ENCODE measurements around the gene ACOX3. TPM values are rescaled to one million over a fixed set of nuclear protein-coding genes. Genes with fewer than 3 reads are reported as not detected.

The ACOX3 gene
- total and polyA plus RNA-seq, 9 of the 15 experiments (the other 6 are each of a cell fraction or from before 2014, with no cell fraction given), result 0.68 to 7.3 (median 3.7) TPM

DNA sequence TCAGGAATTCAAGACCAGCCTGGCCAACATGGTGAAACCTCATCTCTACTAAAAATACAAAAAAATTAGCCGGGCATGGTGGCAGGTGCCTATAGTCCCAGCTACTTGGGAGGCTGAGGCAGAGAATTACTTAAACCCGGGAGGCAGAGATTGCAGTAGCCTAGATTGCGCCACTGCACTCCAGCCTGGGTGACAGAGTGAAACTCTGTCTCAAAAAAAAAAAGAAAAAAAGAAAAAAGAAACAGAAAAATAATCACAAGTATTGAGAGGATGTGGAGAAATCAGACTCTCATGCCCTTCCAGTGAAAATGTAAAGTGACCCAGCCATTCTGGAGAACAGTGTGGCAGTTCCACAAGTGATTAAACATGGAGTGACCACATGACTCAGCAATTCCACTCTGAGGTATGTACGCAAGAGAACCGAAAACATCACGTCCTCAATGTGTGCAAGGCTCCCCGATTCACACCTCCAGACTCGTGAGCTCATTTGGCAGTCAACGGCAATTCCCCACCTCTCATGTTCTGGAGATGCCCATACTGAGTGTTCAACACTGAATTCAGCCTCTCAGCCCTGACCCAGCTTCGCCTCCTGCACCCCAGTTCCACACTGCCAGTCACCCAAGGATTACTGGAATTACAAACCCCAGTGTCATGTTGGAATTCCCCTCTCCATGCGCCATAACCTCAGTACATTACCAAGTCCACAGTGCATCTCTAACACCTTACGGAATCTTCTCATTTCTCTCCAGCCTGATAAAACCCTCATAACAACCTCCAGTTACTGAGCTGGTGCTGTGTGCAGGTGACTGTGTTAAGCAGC, 21.1 kb downstream of the ACOX3 start (continued):
- TF ChIP-seq FOXP1 (CRISPR knock-in tag; IDR thresholded peaks at IDR 0.05) (no peak), CBFA2T3 (IDR thresholded peaks at IDR 0.05) (no peak), RBM17 (IDR thresholded peaks at IDR 0.05; ENCODE audit: borderline replicate concordance, low read depth, low read length) (no peak), ZNF263 (CRISPR knock-in tag; IDR thresholded peaks at IDR 0.05; ENCODE audit: borderline replicate concordance) (no peak), NRF1 (conservative IDR thresholded peaks at IDR 0.05 in 1 of 2, IDR thresholded peaks at IDR 0.05 in 1 of 2) (peak; percentile 11 to 20; a peak in 1 of 4 replicates), SRSF7 (optimal IDR thresholded peaks at IDR 0.05; ENCODE audit: low read depth, low read length) (no peak), KDM1A (IDR thresholded peaks at IDR 0.05) (peak in 1 of 2 experiments; percentile 31; a peak in 1 of 4 replicates), NCOA2 (IDR thresholded peaks at IDR 0.05; ENCODE audit: partially characterized antibody in 2 of 2) (no peak), SMARCC2 (IDR thresholded peaks at IDR 0.05; ENCODE audit: low read depth) (no peak), MAFG (tag; conservative IDR thresholded peaks at IDR 0.05) (peak; percentile 99), ZBTB7A (IDR thresholded peaks at IDR 0.05; ENCODE audit: borderline replicate concordance, control insufficient read depth, low read depth, low read length) (no peak), MTF1 (CRISPR knock-in tag; IDR thresholded peaks at IDR 0.05; ENCODE audit: borderline replicate concordance) (no peak), HNRNPH1 (optimal IDR thresholded peaks at IDR 0.05; ENCODE audit: low read depth, low read length) (no peak), PYGO2 (tag; IDR thresholded peaks at IDR 0.05) (no peak)
- TF ChIP-seq, protein P1, sequence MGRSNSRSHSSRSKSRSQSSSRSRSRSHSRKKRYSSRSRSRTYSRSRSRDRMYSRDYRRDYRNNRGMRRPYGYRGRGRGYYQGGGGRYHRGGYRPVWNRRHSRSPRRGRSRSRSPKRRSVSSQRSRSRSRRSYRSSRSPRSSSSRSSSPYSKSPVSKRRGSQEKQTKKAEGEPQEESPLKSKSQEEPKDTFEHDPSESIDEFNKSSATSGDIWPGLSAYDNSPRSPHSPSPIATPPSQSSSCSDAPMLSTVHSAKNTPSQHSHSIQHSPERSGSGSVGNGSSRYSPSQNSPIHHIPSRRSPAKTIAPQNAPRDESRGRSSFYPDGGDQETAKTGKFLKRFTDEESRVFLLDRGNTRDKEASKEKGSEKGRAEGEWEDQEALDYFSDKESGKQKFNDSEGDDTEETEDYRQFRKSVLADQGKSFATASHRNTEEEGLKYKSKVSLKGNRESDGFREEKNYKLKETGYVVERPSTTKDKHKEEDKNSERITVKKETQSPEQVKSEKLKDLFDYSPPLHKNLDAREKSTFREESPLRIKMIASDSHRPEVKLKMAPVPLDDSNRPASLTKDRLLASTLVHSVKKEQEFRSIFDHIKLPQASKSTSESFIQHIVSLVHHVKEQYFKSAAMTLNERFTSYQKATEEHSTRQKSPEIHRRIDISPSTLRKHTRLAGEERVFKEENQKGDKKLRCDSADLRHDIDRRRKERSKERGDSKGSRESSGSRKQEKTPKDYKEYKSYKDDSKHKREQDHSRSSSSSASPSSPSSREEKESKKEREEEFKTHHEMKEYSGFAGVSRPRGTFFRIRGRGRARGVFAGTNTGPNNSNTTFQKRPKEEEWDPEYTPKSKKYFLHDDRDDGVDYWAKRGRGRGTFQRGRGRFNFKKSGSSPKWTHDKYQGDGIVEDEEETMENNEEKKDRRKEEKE (IDR thresholded peaks at IDR 0.05; ENCODE audit: borderline replicate concordance in 1 of 2, control insufficient read depth in 1 of 2, low read depth in 2 of 2, low read length in 1 of 2), result no peak
- TF ChIP-seq, protein P2, sequence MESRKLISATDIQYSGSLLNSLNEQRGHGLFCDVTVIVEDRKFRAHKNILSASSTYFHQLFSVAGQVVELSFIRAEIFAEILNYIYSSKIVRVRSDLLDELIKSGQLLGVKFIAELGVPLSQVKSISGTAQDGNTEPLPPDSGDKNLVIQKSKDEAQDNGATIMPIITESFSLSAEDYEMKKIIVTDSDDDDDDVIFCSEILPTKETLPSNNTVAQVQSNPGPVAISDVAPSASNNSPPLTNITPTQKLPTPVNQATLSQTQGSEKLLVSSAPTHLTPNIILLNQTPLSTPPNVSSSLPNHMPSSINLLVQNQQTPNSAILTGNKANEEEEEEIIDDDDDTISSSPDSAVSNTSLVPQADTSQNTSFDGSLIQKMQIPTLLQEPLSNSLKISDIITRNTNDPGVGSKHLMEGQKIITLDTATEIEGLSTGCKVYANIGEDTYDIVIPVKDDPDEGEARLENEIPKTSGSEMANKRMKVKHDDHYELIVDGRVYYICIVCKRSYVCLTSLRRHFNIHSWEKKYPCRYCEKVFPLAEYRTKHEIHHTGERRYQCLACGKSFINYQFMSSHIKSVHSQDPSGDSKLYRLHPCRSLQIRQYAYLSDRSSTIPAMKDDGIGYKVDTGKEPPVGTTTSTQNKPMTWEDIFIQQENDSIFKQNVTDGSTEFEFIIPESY (CRISPR knock-in tag; IDR thresholded peaks at IDR 0.05), result no peak
- TF ChIP-seq, protein P3, sequence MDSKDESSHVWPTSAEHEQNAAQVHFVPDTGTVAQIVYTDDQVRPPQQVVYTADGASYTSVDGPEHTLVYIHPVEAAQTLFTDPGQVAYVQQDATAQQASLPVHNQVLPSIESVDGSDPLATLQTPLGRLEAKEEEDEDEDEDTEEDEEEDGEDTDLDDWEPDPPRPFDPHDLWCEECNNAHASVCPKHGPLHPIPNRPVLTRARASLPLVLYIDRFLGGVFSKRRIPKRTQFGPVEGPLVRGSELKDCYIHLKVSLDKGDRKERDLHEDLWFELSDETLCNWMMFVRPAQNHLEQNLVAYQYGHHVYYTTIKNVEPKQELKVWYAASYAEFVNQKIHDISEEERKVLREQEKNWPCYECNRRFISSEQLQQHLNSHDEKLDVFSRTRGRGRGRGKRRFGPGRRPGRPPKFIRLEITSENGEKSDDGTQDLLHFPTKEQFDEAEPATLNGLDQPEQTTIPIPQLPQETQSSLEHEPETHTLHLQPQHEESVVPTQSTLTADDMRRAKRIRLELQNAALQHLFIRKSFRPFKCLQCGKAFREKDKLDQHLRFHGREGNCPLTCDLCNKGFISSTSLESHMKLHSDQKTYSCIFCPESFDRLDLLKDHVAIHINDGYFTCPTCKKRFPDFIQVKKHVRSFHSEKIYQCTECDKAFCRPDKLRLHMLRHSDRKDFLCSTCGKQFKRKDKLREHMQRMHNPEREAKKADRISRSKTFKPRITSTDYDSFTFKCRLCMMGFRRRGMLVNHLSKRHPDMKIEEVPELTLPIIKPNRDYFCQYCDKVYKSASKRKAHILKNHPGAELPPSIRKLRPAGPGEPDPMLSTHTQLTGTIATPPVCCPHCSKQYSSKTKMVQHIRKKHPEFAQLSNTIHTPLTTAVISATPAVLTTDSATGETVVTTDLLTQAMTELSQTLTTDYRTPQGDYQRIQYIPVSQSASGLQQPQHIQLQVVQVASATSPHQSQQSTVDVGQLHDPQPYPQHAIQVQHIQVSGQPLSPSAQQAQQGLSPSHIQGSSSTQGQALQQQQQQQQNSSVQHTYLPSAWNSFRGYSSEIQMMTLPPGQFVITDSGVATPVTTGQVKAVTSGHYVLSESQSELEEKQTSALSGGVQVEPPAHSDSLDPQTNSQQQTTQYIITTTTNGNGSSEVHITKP (IDR thresholded peaks at IDR 0.05; ENCODE audit: partially characterized antibody), result peak; percentile 66

All from K562 (cell line).